Right kidney (tissue), 1 donor: ENCODE results near the gene SOD3.

Source experiments
- DNase-seq: peaks from one replicate; pipeline ENCODE4 v3.0.0-alpha.2; 2016

Gene SOD3

GRCh38 chr4:24801136-24801855 is 5.9 kb downstream of the SOD3 start:
- no peak for DNase-seq

- no peak for DNase-seq
These were observed 7.3 kb downstream of the SOD3 start for GRCh38 chr4:24802648-24803047.

DNA sequence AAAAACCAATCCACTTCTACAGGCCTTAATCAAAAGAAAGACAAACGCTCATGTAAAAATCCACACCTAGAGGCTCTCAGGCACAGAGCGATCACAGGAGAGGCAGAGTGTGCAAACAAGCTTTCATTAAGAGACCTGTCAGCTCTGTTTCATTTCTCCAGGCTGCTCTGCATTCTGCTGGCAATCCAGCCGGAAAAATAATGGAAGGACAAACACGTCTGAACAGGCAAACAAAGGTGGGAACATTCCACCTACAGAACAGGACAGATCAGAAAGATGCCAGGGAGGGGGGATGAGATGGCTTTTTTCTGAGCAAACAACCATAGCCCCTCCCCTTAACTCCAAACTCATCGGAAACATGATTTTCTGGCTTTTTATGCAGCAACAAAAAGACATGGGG is 9.7 kb downstream of the SOD3 start:
- no peak for DNase-seq

DNA sequence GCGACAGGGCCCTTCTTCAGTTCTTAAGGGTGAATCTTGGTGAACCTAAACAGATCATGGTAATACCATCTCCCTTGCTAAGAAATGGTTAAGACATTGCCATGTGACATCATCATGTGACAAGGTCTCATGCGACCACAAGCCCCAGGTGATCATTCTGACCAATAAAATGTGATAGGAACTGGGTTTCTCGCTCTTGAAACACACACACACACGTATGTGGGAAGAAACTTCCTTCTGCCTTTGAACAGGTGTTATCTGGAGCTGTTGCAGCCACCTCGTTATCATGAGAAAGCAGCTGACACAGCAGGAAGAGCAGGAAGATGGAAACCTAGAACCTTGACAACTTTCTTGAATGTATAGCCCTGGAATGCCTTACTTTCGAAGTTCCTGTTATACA is 10.2 kb downstream of the SOD3 start:
- DNase-seq: no peak

- DNase-seq: no peak
These were observed 11.0 kb downstream of the SOD3 start for GRCh38 chr4:24806206-24806990.

DNA sequence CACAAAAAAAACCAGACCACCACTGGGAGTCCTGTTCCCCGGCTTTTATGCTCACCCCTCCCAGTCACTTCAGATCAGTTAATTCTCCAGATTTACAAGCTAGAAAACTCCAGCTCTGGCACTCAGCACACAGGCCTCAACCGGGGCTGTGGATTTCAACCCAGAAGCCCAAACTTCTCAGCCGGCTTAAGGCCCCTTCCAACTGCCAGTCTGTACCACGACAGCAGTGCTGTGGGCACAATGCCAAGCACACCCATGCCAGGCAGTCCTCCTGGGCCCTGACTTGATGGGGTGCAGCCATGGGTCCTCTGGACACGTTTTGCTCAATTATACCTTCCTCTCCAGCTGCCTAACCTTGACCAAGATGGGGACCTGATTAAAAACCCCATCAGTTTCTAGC is 12.2 kb downstream of the SOD3 start:
- DNase-seq: no peak

- DNase-seq: no peak
These were observed 12.9 kb downstream of the SOD3 start for GRCh38 chr4:24808261-24808660.

- DNase-seq: no peak
These were observed 13.6 kb downstream of the SOD3 start for GRCh38 chr4:24808955-24809354.

- DNase-seq: no peak
These were observed 14.0 kb downstream of the SOD3 start for GRCh38 chr4:24809376-24809775.

DNA sequence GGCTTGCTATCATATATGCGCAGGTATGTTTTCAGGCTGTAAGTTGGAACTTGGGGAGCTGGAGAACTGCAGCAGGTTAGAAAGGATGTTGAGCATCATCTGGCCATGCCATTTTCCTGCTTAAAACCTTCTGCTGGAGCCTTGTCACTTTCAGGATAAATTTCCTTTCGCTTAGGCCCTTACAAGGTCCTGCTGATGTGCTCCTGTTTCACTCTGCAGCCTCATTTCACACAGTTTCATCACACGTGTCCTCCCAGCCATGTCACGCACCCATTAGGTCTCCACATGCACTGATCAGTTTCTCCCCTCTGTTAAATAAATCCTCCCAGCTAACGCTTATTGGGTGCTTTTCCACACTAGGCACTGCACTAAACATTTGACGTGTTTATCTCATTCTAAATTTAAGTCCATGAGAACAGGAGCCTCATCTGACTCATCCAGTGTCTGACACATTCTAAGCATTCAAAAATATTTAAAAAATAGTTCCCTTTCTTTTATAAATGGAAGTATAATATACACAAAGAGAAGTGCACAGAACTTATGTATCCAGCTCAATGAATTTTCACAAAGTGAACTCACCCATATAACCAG is 14.5 kb downstream of the SOD3 start:
- DNase-seq: no peak

GRCh38 chr4:24810871-24811631 is 15.7 kb downstream of the SOD3 start:
- no peak for DNase-seq

GRCh38 chr4:24813732-24814131 is 18.4 kb downstream of the SOD3 start:
- no peak for DNase-seq

DNA sequence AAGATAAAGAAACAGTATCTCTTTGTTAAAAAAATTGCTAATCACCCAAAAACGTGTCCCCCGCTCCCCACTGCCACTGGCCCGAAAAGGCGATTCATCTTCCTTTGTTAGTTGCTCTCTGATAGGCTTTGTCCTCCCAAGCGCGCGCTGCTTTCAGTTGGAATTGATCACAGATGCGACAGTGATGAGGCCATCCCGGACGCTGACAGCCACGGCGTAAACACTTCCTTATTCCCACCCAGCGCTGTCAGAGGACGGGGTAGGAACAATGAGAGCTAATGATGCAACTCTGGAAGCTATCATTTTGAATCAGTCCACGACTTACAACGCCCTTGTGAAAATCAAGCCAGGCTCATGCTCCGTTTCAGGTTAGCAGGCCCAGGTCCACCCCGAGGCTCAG is 21.4 kb downstream of the SOD3 start:
- DNase-seq: no peak

- no peak for DNase-seq
These were observed 25.2 kb downstream of the SOD3 start for GRCh38 chr4:24820541-24820940.

DNA sequence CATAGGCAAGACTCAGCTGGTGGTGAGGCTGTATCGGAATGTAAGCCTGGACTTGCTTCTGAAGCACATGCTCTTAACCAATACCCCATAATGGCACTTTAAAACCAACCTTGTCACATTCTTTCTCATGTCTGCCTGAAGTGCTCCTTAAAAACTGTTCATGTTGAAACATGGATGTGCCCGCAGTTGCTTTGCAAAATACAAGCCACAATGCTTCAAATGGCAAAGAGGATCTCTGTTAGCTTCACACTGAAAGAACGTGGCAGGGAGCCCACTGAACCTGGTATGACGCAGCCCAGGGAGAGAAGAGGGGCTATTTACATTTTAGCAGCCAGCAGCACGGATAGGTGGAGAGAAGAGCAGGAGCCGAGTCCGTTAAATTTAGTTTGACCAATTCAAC is 29.3 kb downstream of the SOD3 start:
- no peak for DNase-seq

DNA sequence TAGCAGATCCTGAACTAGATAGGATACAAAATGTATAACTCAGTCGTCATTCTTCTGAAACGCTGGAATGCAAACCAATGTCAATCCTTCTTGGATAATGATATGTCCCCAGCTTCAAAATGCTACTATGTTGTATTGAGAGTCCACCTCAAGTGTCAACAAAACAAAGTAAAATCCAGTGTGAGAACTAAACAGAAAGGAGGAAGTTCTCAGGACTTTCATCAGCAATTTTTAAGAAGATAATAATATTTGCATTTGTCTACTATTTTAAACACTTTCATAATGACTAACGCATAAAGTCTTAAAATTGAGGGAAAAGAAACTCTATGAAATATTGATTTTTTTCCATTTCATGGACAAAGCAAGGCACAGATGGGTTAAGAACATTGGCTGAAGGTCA is 36.3 kb downstream of the SOD3 start:
- no peak for DNase-seq

GRCh38 chr4:24835696-24836095 is 40.3 kb downstream of the SOD3 start:
- DNase-seq: no peak

DNA sequence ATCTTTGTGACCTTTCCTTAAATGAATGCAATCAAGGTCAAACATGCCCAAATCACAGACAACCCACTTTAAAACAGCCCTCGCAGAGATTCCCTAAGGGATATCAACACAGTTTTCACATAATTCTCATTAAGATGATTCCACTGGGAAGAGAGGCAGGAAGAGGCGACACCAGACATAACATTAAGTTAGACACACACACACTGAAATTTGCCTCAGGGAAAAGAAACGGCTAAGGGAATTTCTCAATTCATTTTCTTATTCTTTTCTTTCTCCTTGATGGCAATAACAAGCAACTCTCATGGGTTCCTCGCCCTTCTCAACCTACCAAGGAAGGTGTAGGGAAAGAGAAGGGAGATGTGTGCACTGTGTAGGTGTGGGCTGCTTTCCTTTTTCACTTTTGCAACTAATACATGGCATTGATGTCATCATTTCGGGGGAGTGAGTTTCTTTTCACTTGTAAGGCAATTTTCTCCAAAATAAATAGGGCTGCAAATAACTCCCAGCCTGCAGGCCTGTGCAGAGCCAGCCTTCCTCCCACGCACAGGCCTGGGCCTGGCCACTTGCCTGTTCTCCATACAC is 41.4 kb downstream of the SOD3 start:
- DNase-seq: no peak

- DNase-seq: no peak
These were observed 42.0 kb downstream of the SOD3 start for GRCh38 chr4:24837336-24837735.

DNA sequence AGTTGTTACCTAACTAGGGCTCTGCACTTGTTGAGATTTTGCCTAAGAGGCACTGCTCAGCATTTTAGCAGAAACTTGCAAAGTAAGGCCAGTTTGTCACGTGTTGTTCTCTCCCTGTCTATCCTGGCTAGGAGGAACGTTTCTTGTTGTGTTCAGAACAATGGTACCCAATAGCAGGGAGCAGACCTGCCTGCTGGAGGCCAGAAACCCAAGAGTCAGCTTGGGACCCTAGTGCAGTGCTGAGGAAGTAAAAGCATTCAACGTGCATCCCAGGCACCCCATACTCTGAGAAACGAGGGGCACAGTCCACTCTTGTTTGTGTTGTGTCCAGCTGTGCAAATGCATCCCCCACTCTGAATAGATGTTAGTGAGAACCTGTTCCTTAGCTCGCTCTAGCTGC is 42.4 kb downstream of the SOD3 start:
- DNase-seq: no peak

DNA sequence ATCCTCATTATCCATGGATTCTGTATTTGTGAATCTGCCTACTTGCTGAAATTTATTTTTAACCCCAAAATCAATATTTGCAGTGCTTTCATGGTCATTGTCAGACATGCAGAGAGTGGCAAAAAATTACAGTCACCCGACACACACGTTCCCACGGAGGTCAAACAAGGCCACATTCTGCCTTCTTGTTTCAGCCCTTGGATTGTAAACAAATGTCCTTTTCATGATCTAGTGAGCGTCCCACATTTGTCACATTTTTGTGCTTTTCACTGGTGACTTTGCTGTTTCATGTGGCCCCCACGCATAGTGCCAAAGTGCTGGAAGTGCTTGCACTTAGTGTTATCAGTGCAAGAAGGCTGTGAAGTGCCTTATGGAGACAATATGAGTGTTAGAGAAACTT is 45.0 kb downstream of the SOD3 start:
- DNase-seq: no peak

- DNase-seq: no peak
These were observed 45.6 kb downstream of the SOD3 start for GRCh38 chr4:24840826-24841543.
